Stimulated activated CD8-positive, alpha-beta memory T cell treated with anti-CD3 and anti-CD28 coated beads, Interleukin-7, amount 100 ng/mL, for 24 hours (primary cell): ENCODE data around the gene GRID2.
"Not testable (repeated sequence)": the region's sequence is repeated elsewhere in the genome, so short reads cannot be mapped to it uniquely, and the experiment has no call there.

ENCODE experiments used
- DNase-seq: peaks from one replicate; pipeline ENCODE4 v3.0.0-alpha.2; 2020; ENCODE audit warnings: low read depth

The GRID2 gene

GRCh38 chr4:93199492-93199891 is 895.7 kb downstream of the GRID2 start:
- no peak for DNase-seq

GRCh38 chr4:93201471-93202096 is 897.8 kb downstream of the GRID2 start:
- DNase-seq: no peak

GRCh38 chr4:93203708-93204107 is 899.9 kb downstream of the GRID2 start:
- DNase-seq: no peak

- DNase-seq: no peak
These were observed 908.5 kb downstream of the GRID2 start for GRCh38 chr4:93212250-93212649.

GRCh38 chr4:93216646-93217045 is 912.9 kb downstream of the GRID2 start:
- no peak for DNase-seq

GRCh38 chr4:93217431-93217830 is 913.7 kb downstream of the GRID2 start:
- no peak for DNase-seq

- DNase-seq: no peak
These were observed 918.0 kb downstream of the GRID2 start for GRCh38 chr4:93221771-93222170.

GRCh38 chr4:93228021-93228420 is 924.3 kb downstream of the GRID2 start:
- DNase-seq: no peak

- no peak for DNase-seq
These were observed 929.1 kb downstream of the GRID2 start for GRCh38 chr4:93232883-93233282.

GRCh38 chr4:93237521-93237920 is 933.8 kb downstream of the GRID2 start:
- DNase-seq: no peak

GRCh38 chr4:93243262-93243661 is 939.5 kb downstream of the GRID2 start:
- no peak for DNase-seq

GRCh38 chr4:93261207-93261606 is 957.4 kb downstream of the GRID2 start:
- DNase-seq: no peak

- no peak for DNase-seq
These were observed 959.4 kb downstream of the GRID2 start for GRCh38 chr4:93263166-93263565.

GRCh38 chr4:93267747-93268146 is 964.0 kb downstream of the GRID2 start:
- DNase-seq: no peak

- DNase-seq: no peak
These were observed 981.6 kb downstream of the GRID2 start for GRCh38 chr4:93285346-93285745.

- no peak for DNase-seq
These were observed 985.5 kb downstream of the GRID2 start for GRCh38 chr4:93289241-93289640.

- DNase-seq: no peak
These were observed 986.1 kb downstream of the GRID2 start for GRCh38 chr4:93289831-93290230.

- no peak for DNase-seq
These were observed 995.4 kb downstream of the GRID2 start for GRCh38 chr4:93299118-93299517.

GRCh38 chr4:93300780-93301555 is 997.2 kb downstream of the GRID2 start:
- DNase-seq: not testable (repeated sequence)

GRCh38 chr4:93302310-93302709 is 998.5 kb downstream of the GRID2 start:
- no peak for DNase-seq

GRCh38 chr4:93303440-93303839 is 999.7 kb downstream of the GRID2 start:
- no peak for DNase-seq

- DNase-seq: no peak
These were observed 1008.5 kb downstream of the GRID2 start for GRCh38 chr4:93312299-93312698.

GRCh38 chr4:93313197-93313596 is 1009.4 kb downstream of the GRID2 start:
- no peak for DNase-seq

GRCh38 chr4:93317057-93317456 is 1013.3 kb downstream of the GRID2 start:
- no peak for DNase-seq
